GM19328 (cell line): ENCODE data around the gene ZNF555.
"Not testable (repeated sequence)": the region's sequence is repeated elsewhere in the genome, so short reads cannot be mapped to it uniquely, and the experiment has no call there.

Experiments
- ATAC-seq: cut with Tn5 transposase; IDR thresholded peaks from one replicate; pipeline ENCODE4 v1.9.1; 2021; ENCODE audit warnings: mild to moderate bottlenecking, moderate library complexity; ENCODE audit not compliant: unreplicated experiment

ZNF555 gene

GRCh38 chr19:2866495-2867024, 25.3 kb downstream of the ZNF555 start:
- no peak for ATAC-seq

GRCh38 chr19:2867025-2867991, 26.0 kb downstream of the ZNF555 start, which contains the start of gene ZNF556:
ZNF556 (plus strand) TSS chr19:2867335; CDS start chr19:2867422, 87 bp downstream.
- ATAC-seq, result no peak

- ATAC-seq, result no peak
Measured at GRCh38 chr19:2869618-2870017, 28.3 kb downstream of the ZNF555 start.

- not testable (repeated sequence) for ATAC-seq
Measured at GRCh38 chr19:2872175-2872574, 30.9 kb downstream of the ZNF555 start.

- no peak for ATAC-seq
Measured at GRCh38 chr19:2877398-2878331, 36.4 kb downstream of the ZNF555 start.

GRCh38 chr19:2883686-2884439, 42.6 kb downstream of the ZNF555 start:
- no peak for ATAC-seq

GRCh38 chr19:2885736-2886135, 44.5 kb downstream of the ZNF555 start:
- ATAC-seq, result no peak

- no peak for ATAC-seq
Measured at GRCh38 chr19:2887391-2887914, 46.2 kb downstream of the ZNF555 start.

- ATAC-seq, result no peak
Measured at GRCh38 chr19:2888731-2889224, 47.5 kb downstream of the ZNF555 start.

GRCh38 chr19:2890531-2890930, 49.3 kb downstream of the ZNF555 start:
- ATAC-seq, result not testable (repeated sequence)

GRCh38 chr19:2896694-2897093, 55.4 kb downstream of the ZNF555 start:
- ATAC-seq, result no peak

GRCh38 chr19:2900296-2901252, 59.3 kb downstream of the ZNF555 start, which contains the start of gene ZNF57:
ZNF57 (plus strand) TSS chr19:2900928; CDS start chr19:2901046, 118 bp downstream.
- peak; percentile 90 for ATAC-seq

- ATAC-seq, result no peak
Measured at GRCh38 chr19:2902590-2903218, 61.4 kb downstream of the ZNF555 start.

GRCh38 chr19:2903326-2903725, 62.1 kb downstream of the ZNF555 start:
- ATAC-seq, result not testable (repeated sequence)

- ATAC-seq, result no peak
Measured at GRCh38 chr19:2905918-2906519, 64.7 kb downstream of the ZNF555 start.

- no peak for ATAC-seq
Measured at GRCh38 chr19:2906631-2907195, 65.4 kb downstream of the ZNF555 start.
